ENCODE measurements around the gene AIRE.

AIRE gene

DNA sequence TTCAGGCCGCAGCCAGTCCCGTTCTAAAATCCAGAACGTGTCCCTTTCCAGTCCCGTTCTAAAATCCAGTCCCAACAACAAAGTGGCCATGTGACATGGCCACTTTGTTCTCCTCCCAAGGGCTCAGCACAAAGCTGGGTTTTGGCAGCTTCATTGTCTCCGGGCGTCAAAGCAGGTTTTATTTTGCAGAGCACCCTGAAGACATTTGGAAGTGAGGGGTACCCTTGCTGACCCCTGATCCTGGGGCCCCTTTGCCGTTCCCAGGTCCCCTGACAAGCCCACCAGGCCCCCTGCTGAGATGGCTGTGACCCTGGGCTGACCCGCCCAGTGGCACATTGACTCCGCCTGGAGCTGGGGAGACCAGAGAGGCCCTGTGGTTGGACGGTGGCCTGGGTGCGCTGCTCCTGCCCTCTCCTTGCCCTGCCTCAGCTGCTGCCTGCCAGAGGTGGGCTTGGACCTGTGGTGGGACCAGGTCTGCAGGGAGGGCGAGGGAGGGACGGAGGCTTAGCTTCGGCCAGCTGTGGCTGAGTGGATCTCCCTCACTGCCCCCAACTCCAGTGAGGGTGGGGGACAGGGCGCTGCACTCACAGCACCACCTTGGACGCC lies 18.4 kb downstream of the AIRE start:
- no peak overlapping the region for H3K4me3 ChIP-seq (ENCODE audit: low read depth, low read length)
- DNase-seq (ENCODE audit: low read depth): no peak
- TF ChIP-seq, protein P1, sequence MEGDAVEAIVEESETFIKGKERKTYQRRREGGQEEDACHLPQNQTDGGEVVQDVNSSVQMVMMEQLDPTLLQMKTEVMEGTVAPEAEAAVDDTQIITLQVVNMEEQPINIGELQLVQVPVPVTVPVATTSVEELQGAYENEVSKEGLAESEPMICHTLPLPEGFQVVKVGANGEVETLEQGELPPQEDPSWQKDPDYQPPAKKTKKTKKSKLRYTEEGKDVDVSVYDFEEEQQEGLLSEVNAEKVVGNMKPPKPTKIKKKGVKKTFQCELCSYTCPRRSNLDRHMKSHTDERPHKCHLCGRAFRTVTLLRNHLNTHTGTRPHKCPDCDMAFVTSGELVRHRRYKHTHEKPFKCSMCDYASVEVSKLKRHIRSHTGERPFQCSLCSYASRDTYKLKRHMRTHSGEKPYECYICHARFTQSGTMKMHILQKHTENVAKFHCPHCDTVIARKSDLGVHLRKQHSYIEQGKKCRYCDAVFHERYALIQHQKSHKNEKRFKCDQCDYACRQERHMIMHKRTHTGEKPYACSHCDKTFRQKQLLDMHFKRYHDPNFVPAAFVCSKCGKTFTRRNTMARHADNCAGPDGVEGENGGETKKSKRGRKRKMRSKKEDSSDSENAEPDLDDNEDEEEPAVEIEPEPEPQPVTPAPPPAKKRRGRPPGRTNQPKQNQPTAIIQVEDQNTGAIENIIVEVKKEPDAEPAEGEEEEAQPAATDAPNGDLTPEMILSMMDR (IDR thresholded peaks at IDR 0.05; ENCODE audit: insufficient read depth, low read depth, low read length, missing control alignments): no peak

DNA sequence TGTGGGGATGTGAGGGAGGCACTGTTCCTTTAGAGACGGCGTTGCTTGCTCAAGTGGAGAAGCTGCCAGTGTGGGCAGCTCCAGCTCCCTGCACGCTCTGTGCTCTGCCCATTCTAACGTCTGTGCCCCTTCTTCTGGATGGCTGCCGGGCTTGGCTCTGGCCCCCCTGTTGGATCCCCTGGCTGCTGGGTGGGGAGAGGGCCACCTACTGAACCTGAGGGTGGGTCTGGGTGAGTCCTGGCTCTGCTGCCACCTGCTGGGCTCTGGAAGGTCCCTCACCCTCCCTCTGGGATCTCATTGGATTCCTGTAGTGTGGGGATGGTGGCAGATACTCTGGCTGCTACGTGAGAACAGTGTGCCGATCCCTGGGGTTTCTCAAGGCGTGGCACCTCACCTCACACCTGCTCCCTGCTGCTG lies 19.2 kb downstream of the AIRE start:
- H3K4me3 ChIP-seq (ENCODE audit: low read depth, low read length): no peak overlapping the region
- TF ChIP-seq, protein P1 (IDR thresholded peaks at IDR 0.05; ENCODE audit: insufficient read depth, low read depth, low read length, missing control alignments): peak; percentile 65
- peak; percentile 56 for DNase-seq (ENCODE audit: low read depth)

DNA sequence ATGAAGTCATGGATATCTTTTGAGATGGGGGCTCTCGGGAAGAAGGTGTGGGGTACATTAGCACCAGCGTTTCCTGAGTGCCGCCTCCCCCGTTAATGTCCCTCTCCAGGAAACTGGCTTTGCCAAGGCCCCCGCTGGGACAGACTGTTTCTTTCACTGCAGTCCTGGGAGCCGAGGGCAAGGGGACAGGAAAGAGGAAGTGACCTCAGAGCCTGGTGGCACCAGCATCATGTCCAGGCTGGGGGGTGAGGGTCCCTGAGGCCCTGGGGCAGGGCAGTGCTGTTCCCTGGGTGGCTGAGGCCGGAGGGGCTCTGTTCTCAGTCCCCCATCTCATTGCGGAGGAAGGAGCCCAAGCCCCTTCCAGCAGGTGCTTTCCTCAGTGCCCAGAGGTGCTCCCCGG lies 20.0 kb downstream of the AIRE start:
- DNase-seq (ENCODE audit: low read depth): no peak
- H3K4me3 ChIP-seq (ENCODE audit: low read depth, low read length): no peak overlapping the region
- TF ChIP-seq, protein P1 (IDR thresholded peaks at IDR 0.05; ENCODE audit: insufficient read depth, low read depth, low read length, missing control alignments): no peak

DNA sequence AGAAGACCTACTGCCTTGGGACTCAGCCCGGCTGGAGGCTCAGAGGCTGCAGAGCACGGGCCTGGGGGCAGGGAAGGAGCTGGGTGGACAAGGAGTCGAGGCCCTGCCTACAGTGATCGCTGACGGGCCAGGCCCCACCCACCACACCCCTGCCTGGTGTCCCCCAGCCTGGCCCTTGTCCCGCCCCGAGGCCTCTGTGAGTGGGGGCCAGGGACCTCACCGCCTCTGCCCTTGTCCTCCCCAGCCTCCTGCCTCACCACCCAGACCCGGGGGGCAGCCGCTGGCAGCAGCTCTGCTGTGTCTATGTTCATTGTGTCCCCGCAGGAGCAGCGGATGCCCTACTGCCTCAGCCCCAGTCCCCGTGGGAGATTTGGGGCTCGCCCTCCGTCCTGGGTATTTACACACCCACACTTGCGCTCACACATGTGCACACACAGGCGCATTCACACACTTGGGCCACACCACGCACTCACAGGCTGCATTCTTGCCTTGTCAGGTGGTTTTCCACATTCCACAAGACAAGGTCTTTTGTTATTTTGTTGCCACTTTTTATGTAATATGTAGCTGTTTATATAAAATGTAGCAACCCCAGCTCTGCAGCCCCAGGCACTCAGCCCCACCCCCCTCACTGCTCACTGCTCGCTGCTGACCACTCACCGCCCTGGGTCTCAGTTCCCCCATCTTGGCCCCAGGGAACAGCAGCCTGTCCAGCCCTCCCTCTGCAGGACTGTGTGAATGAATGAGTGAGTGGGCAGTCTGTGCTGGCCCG lies 21.4 kb downstream of the AIRE start:
- no peak for DNase-seq (ENCODE audit: low read depth)
- H3K4me3 ChIP-seq (ENCODE audit: low read depth, low read length): no peak overlapping the region
- TF ChIP-seq, protein P1 (IDR thresholded peaks at IDR 0.05; ENCODE audit: insufficient read depth, low read depth, low read length, missing control alignments): no peak

DNA sequence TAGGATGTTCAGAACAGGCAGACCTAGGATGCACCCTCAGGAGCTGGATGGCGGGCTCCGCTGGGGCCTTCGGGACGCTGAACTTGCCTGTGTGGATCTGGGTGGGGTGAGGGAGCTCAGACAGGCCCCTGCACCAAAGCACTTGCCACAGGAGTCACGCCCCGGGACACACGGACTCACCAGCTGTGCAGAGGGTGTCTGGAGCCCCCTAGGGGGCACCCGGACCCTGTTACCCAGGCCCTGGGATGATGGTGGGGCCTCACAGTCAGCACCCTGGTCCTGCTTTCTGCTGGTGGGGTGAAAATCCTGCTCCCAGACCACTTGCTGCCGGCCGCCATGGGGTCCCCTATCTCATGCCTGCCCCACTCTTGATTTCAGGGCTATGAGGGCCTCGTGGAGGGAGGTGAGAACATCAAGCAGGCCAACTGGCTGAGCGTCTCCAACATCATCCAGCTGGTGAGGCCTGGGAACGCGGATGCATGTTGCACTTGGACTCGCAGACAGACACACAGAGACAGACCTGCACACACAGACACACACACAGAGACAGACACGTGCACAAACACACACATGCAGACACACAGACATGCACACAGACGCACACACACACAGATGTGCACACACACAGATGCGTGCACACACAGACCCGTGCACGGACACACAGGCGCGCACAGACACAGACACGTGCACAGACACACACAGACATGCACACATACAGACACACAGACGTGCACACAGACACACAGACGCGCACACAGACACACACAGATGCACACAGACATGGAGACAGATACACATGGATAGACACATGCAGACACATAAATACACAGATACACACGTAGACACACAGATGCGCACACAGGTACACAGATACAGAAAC lies 25.2 kb downstream of the AIRE start:
- TF ChIP-seq, protein P1 (IDR thresholded peaks at IDR 0.05; ENCODE audit: insufficient read depth, low read depth, low read length, missing control alignments): no peak
- no peak overlapping the region for H3K4me3 ChIP-seq (ENCODE audit: low read depth, low read length)
- no peak for DNase-seq (ENCODE audit: low read depth)

DNA sequence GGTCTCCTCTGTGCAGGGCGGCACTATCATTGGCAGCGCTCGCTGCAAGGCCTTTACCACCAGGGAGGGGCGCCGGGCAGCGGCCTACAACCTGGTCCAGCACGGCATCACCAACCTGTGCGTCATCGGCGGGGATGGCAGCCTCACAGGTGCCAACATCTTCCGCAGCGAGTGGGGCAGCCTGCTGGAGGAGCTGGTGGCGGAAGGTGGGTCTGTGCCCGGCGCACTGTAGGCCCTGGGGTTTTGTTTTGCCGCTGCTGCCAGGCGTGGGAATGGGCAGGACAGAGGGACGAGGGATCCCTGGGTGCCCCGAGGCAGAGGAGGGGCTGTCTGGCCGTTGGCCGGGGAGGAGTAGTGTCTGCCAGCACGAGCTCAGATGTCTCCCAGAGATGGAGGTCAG lies 26.4 kb downstream of the AIRE start:
- DNase-seq (ENCODE audit: low read depth): no peak
- H3K4me3 ChIP-seq (ENCODE audit: low read depth, low read length): no peak overlapping the region
- TF ChIP-seq, protein P1 (IDR thresholded peaks at IDR 0.05; ENCODE audit: insufficient read depth, low read depth, low read length, missing control alignments): no peak
